ENCODE results near the gene ZNF746. TPM values are rescaled to one million over a fixed set of nuclear protein-coding genes. Genes with fewer than 3 reads are reported as not detected.

The ZNF746 gene
- total and polyA plus RNA-seq, 10 of the 15 experiments (the other 5 are each of a cell fraction or from before 2014, with no cell fraction given), result 1.2 to 19.0 (median 6.3) TPM

- peak overlapping the region; percentile 44; the same call in 1 of the 2 replicates for H3K9ac ChIP-seq (ENCODE audit: control insufficient read depth, insufficient read depth, low read length)
- BruUV-seq (replicated peaks), result no TSS peak
These were observed 74.7 kb downstream of the ZNF746 start for GRCh38 chr7:149422914-149423301.

More at GRCh38 chr7:149422914-149423301, 74.7 kb downstream of the ZNF746 start:
- Histone ChIP-seq H3K4me2 (ENCODE audit: control insufficient read depth, insufficient read depth) (peak overlapping the region; percentile 94), H3K9me3 (replicated peaks; ENCODE audit: control insufficient read depth, insufficient read depth, low read length) (no peaks in the 10 kb centered on the region), H3K79me2 (ENCODE audit: control insufficient read depth, insufficient read depth, low read length) (no peaks in the 10 kb centered on the region), H2AFZ (ENCODE audit: control insufficient read depth, low read depth, low read length) (peak overlapping the region; percentile 91), H3K36me3 (ENCODE audit: control insufficient read depth in 2 of 2, insufficient read depth in 2 of 2, low read length in 1 of 2) (no peaks in the 10 kb centered on the region), H4K20me1 (ENCODE audit: control insufficient read depth, insufficient read depth) (no peaks in the 10 kb centered on the region), H3K27ac (ENCODE audit: control insufficient read depth, insufficient read depth) (no peak overlapping the region), H3K27me3 (replicated peaks in 1 of 2; ENCODE audit: control insufficient read depth in 2 of 2, insufficient read depth in 2 of 2, low read length in 1 of 2) (no peaks in the 10 kb centered on the region), H3K4me1 (ENCODE audit: control insufficient read depth, insufficient read depth, low read length) (no peaks in the 10 kb centered on the region), H3K4me3 (peak overlapping the region; percentile 46; the same call in 1 of the 2 replicates)
- ATAC-seq, result peak; percentile 23; the same call in 2 of the 3 replicates
- TF ChIP-seq HCFC1 (IDR thresholded peaks at IDR 0.05; ENCODE audit: low read length) (no peak), ESRRA (IDR thresholded peaks at IDR 0.05; ENCODE audit: low read length) (no peak), EED (IDR thresholded peaks at IDR 0.05; ENCODE audit: low read depth) (0 out of 2 replicates have a peak, but pooled peaks have one; percentile 21), MYB (IDR thresholded peaks at IDR 0.05; ENCODE audit: borderline replicate concordance, low read depth, low read length) (no peak), NKRF (conservative IDR thresholded peaks at IDR 0.05) (no peak), JUND (IDR thresholded peaks at IDR 0.05; ENCODE audit: low read depth, low read length) (no peak), BCL3 (IDR thresholded peaks at IDR 0.05; ENCODE audit: borderline replicate concordance, insufficient read depth, low read depth, low read length, poor library complexity, severe bottlenecking) (no peak), BHLHE40 (IDR thresholded peaks at IDR 0.05; ENCODE audit: borderline replicate concordance in 1 of 2, low read depth in 2 of 2, low read length in 1 of 2) (no peak), HDAC6 (IDR thresholded peaks at IDR 0.05; ENCODE audit: unreplicated experiment) (no peak)
- ChIA-PET RAD21 (ENCODE audit: unreplicated experiment) (interaction anchor here (0.6 to 2.7 kb wide), 7 partner anchors 13 to 202 kb away, joined by 3 to 9 read pairs (median 5); partner anchors contain the start of gene ZNF783), POLR2A (interaction anchor here (0.5 to 0.6 kb wide), 2 partner anchors 163 to 1929 kb away, joined by 3 read pairs; no protein-coding TSS in a partner anchor), SMC1A (ENCODE audit: uncharacterized antibody, unreplicated experiment) (interaction anchor here (1.4 to 1.6 kb wide), 2 partner anchors 138 to 202 kb away, joined by 3 to 6 read pairs; no protein-coding TSS in a partner anchor), CTCF (interaction anchor here (0.6 to 2.1 kb wide), 15 partner anchors 11 to 240 kb away, joined by 3 to 12 read pairs (median 4); partner anchors contain the start of genes ZNF777 and ZNF783)
- intact Hi-C loops (cut with micrococcal nuclease; ENCODE audit: unreplicated experiment), result loop anchor here (1.0 to 10.0 kb wide), 7 partner anchors 34 to 278 kb away; partner anchors contain the start of genes ZNF212, ZNF398 and ZNF746
- DNase-seq (ENCODE audit: low read depth, low spot score), result no peak
- in situ Hi-C loops (cut with MboI), result no loop called here
- WGBS (ENCODE audit: insufficient coverage, insufficient replicate concordance, low lambda C conversion rate, missing lambda C conversion rate), result 5% methylated on average over 11 of the region's 35 CpGs
- FAIRE-seq, result no peak

Other genes with a start within 250 kb of the ZNF746 start
- 9.9 and 10.5 TPM in 2 replicates for gene ZNF783, start 235.6 kb downstream of the ZNF746 start, total RNA-seq (2014; rRNA removed)
- 5.6 and 6.1 TPM in 2 replicates for gene ZNF783, start 235.6 kb downstream of the ZNF746 start, total RNA-seq (2014; rRNA removed; fragmentation: Illumina TruSeq; extraction: Trizol)
- 12.9 and 14.4 TPM in 2 replicates for gene ZNF783, start 235.6 kb downstream of the ZNF746 start, total RNA-seq (2021)
- 6.2 and 8.0 TPM in 2 replicates for gene ZNF783, start 235.6 kb downstream of the ZNF746 start, polyA plus RNA-seq (2011; rRNA removed)
- gene ZNF783, start 235.6 kb downstream of the ZNF746 start, polyA plus RNA-seq (2014; fragmentation: Illumina TruSeq; extraction: Trizol), result 6.5 and 7.0 TPM in 2 replicates
- 1 to 10 TPM; 2.0 to 2.8 TPM for gene ZNF783, start 235.6 kb downstream of the ZNF746 start, polyA plus RNA-seq (2014; fragmentation: Nextera tagmentation; extraction: Ambion mirVana)
- gene ZNF783, start 235.6 kb downstream of the ZNF746 start, polyA plus RNA-seq (2014; rRNA removed), result 11.1 and 11.8 TPM in 2 replicates
- gene ZNF783, start 235.6 kb downstream of the ZNF746 start, polyA plus RNA-seq (2016; fragmentation: Nextera tagmentation; extraction: Ambion mirVana), result 1 to 10 TPM; 5.7 TPM
- 5.3 and 7.3 TPM in 2 replicates for gene ZNF777, start 36.7 kb downstream of the ZNF746 start, total RNA-seq (2014; rRNA removed)
- gene ZNF777, start 36.7 kb downstream of the ZNF746 start, total RNA-seq (2014; rRNA removed; fragmentation: Illumina TruSeq; extraction: Trizol), result 3.7 and 4.3 TPM in 2 replicates
- gene ZNF777, start 36.7 kb downstream of the ZNF746 start, total RNA-seq (2021), result 13.9 and 16.0 TPM in 2 replicates
- gene ZNF777, start 36.7 kb downstream of the ZNF746 start, polyA plus RNA-seq (2011; rRNA removed), result 1.2 and 3.1 TPM in 2 replicates
- gene ZNF777, start 36.7 kb downstream of the ZNF746 start, polyA plus RNA-seq (2014; fragmentation: Illumina TruSeq; extraction: Trizol), result 2.9 and 6.2 TPM in 2 replicates
- gene ZNF777, start 36.7 kb downstream of the ZNF746 start, polyA plus RNA-seq (2014; fragmentation: Nextera tagmentation; extraction: Ambion mirVana), result under 1 TPM; 0.03 to 0.13 TPM
- gene ZNF777, start 36.7 kb downstream of the ZNF746 start, polyA plus RNA-seq (2014; rRNA removed), result 10.2 and 10.3 TPM in 2 replicates
- 1 to 10 TPM in 1 of 2 experiments, under 1 TPM in 1; 0.24 to 2.4 TPM for gene ZNF777, start 36.7 kb downstream of the ZNF746 start, polyA plus RNA-seq (2016; fragmentation: Nextera tagmentation; extraction: Ambion mirVana)